Liver (tissue), 9 donors: Measurements from ENCODE around the gene FAM83G. TPM values are rescaled to one million over a fixed set of nuclear protein-coding genes. Genes with fewer than 3 reads are reported as not detected.

Experiments
- DNase-seq: peaks from one replicate; pipeline ENCODE4 v3.0.0-alpha.2; 2017; ENCODE audit warnings: low spot score
- H3K27ac ChIP-seq, 2 donors: one replicate each; pipeline ENCODE4 v1.7.0; 2013; ENCODE audit warnings: inconsistent platforms in 2 of 2, low read length in 2 of 2, control low read depth in 1 of 2, low read depth in 1 of 2, mild to moderate bottlenecking in 1 of 2
- H3K27me3 ChIP-seq, 4 donors: one replicate each; pipeline versions ENCODE4 v1.6.1 to v1.7.0; 2013; ENCODE audit warnings: low read length in 3 of 4, inconsistent platforms in 1 of 4, mild to moderate bottlenecking in 1 of 4, moderate library complexity in 1 of 4; ENCODE audit not compliant: control insufficient read depth in 4 of 4, insufficient read depth in 4 of 4
- H3K36me3 ChIP-seq, 4 donors: one replicate each; pipeline versions ENCODE4 v1.6.1 to v1.7.0; 2013; ENCODE audit warnings: low read length in 3 of 4, mild to moderate bottlenecking in 3 of 4, low read depth in 1 of 4, moderate library complexity in 1 of 4; ENCODE audit not compliant: control insufficient read depth in 4 of 4, insufficient read depth in 3 of 4
- H3K4me1 ChIP-seq, 4 donors: one replicate each; pipeline versions ENCODE4 v1.6.1 to v1.7.0; 2013; ENCODE audit warnings: low read length in 3 of 4, mild to moderate bottlenecking in 3 of 4, moderate library complexity in 1 of 4; ENCODE audit not compliant: control insufficient read depth in 4 of 4, insufficient read depth in 4 of 4
- H3K4me3 ChIP-seq, 3 donors: one replicate each; pipeline versions ENCODE4 v1.6.1 to v1.7.0; 2013; ENCODE audit warnings: low read length in 3 of 3, control low read depth in 1 of 3, low read depth in 1 of 3, mild to moderate bottlenecking in 1 of 3
- H3K9ac ChIP-seq, 2 donors: one replicate each; pipeline ENCODE4 v1.7.0; 2013; ENCODE audit warnings: low read length in 2 of 2, mild to moderate bottlenecking in 2 of 2, moderate library complexity in 2 of 2, control low read depth in 1 of 2, low read depth in 1 of 2
- H3K9me3 ChIP-seq, 4 donors: one replicate each; pipeline versions ENCODE4 v1.6.1 to v1.7.0; 2013; ENCODE audit warnings: low read length in 3 of 4; ENCODE audit not compliant: control insufficient read depth in 4 of 4
- CTCF ChIP-seq: fragments of 150-350 bp; IDR thresholded peaks from 2 replicates; pipeline ENCODE4 v1.5.1; 2017; ENCODE audit warnings: improper control_type of control experiment, low read depth, low read length; ENCODE audit not compliant: missing input control
- EGR1 ChIP-seq, 2 donors: IDR thresholded peaks; 2 replicates each; pipeline ENCODE4 v1.6.1; 2016 to 2018; ENCODE audit warnings: antibody characterized with exemption in 2 of 2, low read depth in 2 of 2
- FOXA1 ChIP-seq: IDR thresholded peaks from 2 replicates; pipeline ENCODE4 v1.6.1; 2016; ENCODE audit warnings: antibody characterized with exemption
- GABPA ChIP-seq, 2 donors: IDR thresholded peaks in 1 of 2; conservative IDR thresholded peaks in 1 of 2; 2 replicates each; pipeline ENCODE4 v1.6.1; 2016; ENCODE audit warnings: antibody characterized with exemption in 2 of 2, mild to moderate bottlenecking in 1 of 2, moderate library complexity in 1 of 2
- HNF4A ChIP-seq, 2 donors: conservative IDR thresholded peaks; 2 replicates each; pipeline ENCODE4 v1.6.1; 2016; ENCODE audit warnings: antibody characterized with exemption in 2 of 2, mild to moderate bottlenecking in 2 of 2
- HNF4G ChIP-seq: IDR thresholded peaks from 2 replicates; pipeline ENCODE4 v1.6.1; 2016; ENCODE audit warnings: antibody characterized with exemption
- JUND ChIP-seq, 2 donors: IDR thresholded peaks; 2 replicates each; pipeline ENCODE4 v1.6.1; 2016; ENCODE audit warnings: antibody characterized with exemption in 2 of 2
- MAX ChIP-seq: IDR thresholded peaks from 2 replicates; pipeline ENCODE4 v1.6.1; 2016; ENCODE audit warnings: antibody characterized with exemption
- NR2F2 ChIP-seq: IDR thresholded peaks from 2 replicates; pipeline ENCODE4 v1.6.1; 2016; ENCODE audit warnings: antibody characterized with exemption
- RAD21 ChIP-seq, 2 donors: IDR thresholded peaks; 2 replicates each; pipeline ENCODE4 v1.6.1; 2016; ENCODE audit warnings: antibody characterized with exemption in 2 of 2, mild to moderate bottlenecking in 2 of 2
- REST ChIP-seq: IDR thresholded peaks from 2 replicates; pipeline ENCODE4 v1.6.1; 2016; ENCODE audit warnings: antibody characterized with exemption, mild to moderate bottlenecking
- RXRA ChIP-seq, 2 donors: IDR thresholded peaks; 2 replicates each; pipeline ENCODE4 v1.6.1; 2017 to 2018; ENCODE audit warnings: antibody characterized with exemption in 2 of 2, mild to moderate bottlenecking in 1 of 2
- SP1 ChIP-seq: IDR thresholded peaks from 2 replicates; pipeline ENCODE4 v1.6.1; 2018; ENCODE audit warnings: antibody characterized with exemption, mild to moderate bottlenecking
- ZBTB33 ChIP-seq: IDR thresholded peaks from 2 replicates; pipeline ENCODE4 v1.6.1; 2016; ENCODE audit warnings: antibody characterized with exemption
- WGBS: extraction: QIAGEN DNeasy Blood & Tissue Kit; methylation state at CpG from one replicate; pipeline ENCODE4 v1.1.7; 2013; 5-methylcytosine and 5-hydroxymethylcytosine counted together
- polyA plus RNA-seq, 2 donors: library from polyadenylated mRNA; stranded (reverse) in 1 of 2; unstranded in 1 of 2; fragments of 200-250 nt in 1 of 2; fragments of >200 nt in 1 of 2; fragmentation: Nextera tagmentation in 1 of 2; extraction: Ambion mirVana in 1 of 2; gene quantifications; one replicate each; pipeline versions ENCODE4 v1.2.1 to v1.2.3, GENCODE V29; 2013 to 2015
- total RNA-seq, 2 donors: library from RNA; depleted of rRNA; stranded (reverse); fragments of >200 nt; gene quantifications; one replicate each; pipeline ENCODE4 v1.2.3, GENCODE V29; 2014
- donor health status: healthy.
- donor health status: healthy.
- donor health status: healthy.
- donor health status: healthy.
- donor health status: healthy.

Gene FAM83G
- total and polyA plus RNA-seq, 4 donors = 5.2 to 25.0 (median 11.5) TPM

- H3K9ac ChIP-seq = no peak overlapping the region
- 33% methylated on average over 17 of the region's 17 CpGs for WGBS
- no peaks in the 10 kb centered on the region for H3K27me3 ChIP-seq
- peaks cover 0 to 13% (median 5%) of the 10 kb centered on the region in 4 donors for H3K4me1 ChIP-seq
- H3K4me3 ChIP-seq = no peak overlapping the region
- no peak overlapping the region for H3K27ac ChIP-seq
- no peaks in the 10 kb centered on the region for H3K9me3 ChIP-seq
- no peaks in the 10 kb centered on the region for H3K36me3 ChIP-seq
- DNase-seq = peak; percentile 92
- TF ChIP-seq CTCF = peak; percentile 91
- TF ChIP-seq NR2F2 = peak; percentile 27
- TF ChIP-seq RAD21 (IDR thresholded peaks at IDR 0.05) = peak; percentile 98
- TF ChIP-seq RXRA (IDR thresholded peaks at IDR 0.05) = peak; percentile 46 to 82
- no peak for TF ChIP-seq JUND (IDR thresholded peaks at IDR 0.05)
Measured at GRCh38 chr17:18960803-18961511, 43.6 kb downstream of the FAM83G start.

- Histone ChIP-seq H3K27me3 (no peaks in the 10 kb centered on the region), H3K27ac (no peak overlapping the region), H3K4me1 (peaks cover 0 to 13% (median 5%) of the 10 kb centered on the region in 4 donors), H3K36me3 (no peaks in the 10 kb centered on the region), H3K4me3 (no peak overlapping the region), H3K9ac (no peak overlapping the region), H3K9me3 (no peaks in the 10 kb centered on the region)
- TF ChIP-seq HNF4A (conservative IDR thresholded peaks at IDR 0.05) = no peak
- no peak for TF ChIP-seq CTCF
- no peak for TF ChIP-seq MAX
- no peak for TF ChIP-seq REST
- TF ChIP-seq JUND (IDR thresholded peaks at IDR 0.05) = no peak
- no peak for TF ChIP-seq HNF4G
- no peak for TF ChIP-seq RXRA (IDR thresholded peaks at IDR 0.05)
- TF ChIP-seq EGR1 (IDR thresholded peaks at IDR 0.05; ENCODE audit: low read depth in 2 of 2) = no peak
- TF ChIP-seq GABPA (IDR thresholded peaks at IDR 0.05 in 1 of 2, conservative IDR thresholded peaks at IDR 0.05 in 1 of 2) = no peak
- no peak for TF ChIP-seq RAD21 (IDR thresholded peaks at IDR 0.05)
- TF ChIP-seq FOXA1 = no peak
- no peak for TF ChIP-seq SP1
- TF ChIP-seq NR2F2 = no peak
- no peak for TF ChIP-seq ZBTB33
- 93% methylated on average over 15 of the region's 15 CpGs for WGBS
- no peak for DNase-seq
Measured at GRCh38 chr17:18960241-18960665, 44.3 kb downstream of the FAM83G start.
